Thymus (tissue), 11 donors: ENCODE data around the gene TNFSF12. TPM values are rescaled to one million over a fixed set of nuclear protein-coding genes. Genes with fewer than 3 reads are reported as not detected.

Source experiments
- DNase-seq, 9 donors: peaks; one replicate each; pipeline ENCODE4 v3.0.0-alpha.2; 2013; ENCODE audit warnings: low spot score in 9 of 9, low read depth in 6 of 9, missing footprints in 1 of 9
- H3K27ac ChIP-seq, 2 donors: one replicate each; pipeline ENCODE4 v1.5.1; 2013; ENCODE audit warnings: control low read depth in 1 of 2, low read depth in 1 of 2, low read length in 1 of 2, mild to moderate bottlenecking in 1 of 2, moderate library complexity in 1 of 2
- H3K27me3 ChIP-seq, 2 donors: one replicate each; pipeline ENCODE4 v1.5.1; 2013; ENCODE audit warnings: low read length in 1 of 2; ENCODE audit not compliant: control insufficient read depth in 2 of 2, insufficient read depth in 1 of 2
- H3K36me3 ChIP-seq, 2 donors: one replicate each; pipeline ENCODE4 v1.5.1; 2013; ENCODE audit warnings: low read length in 1 of 2, mild to moderate bottlenecking in 1 of 2, moderate library complexity in 1 of 2; ENCODE audit not compliant: control insufficient read depth in 2 of 2, insufficient read depth in 2 of 2
- H3K4me1 ChIP-seq, 2 donors: one replicate each; pipeline ENCODE4 v1.5.1; 2013; ENCODE audit warnings: low read length in 2 of 2; ENCODE audit not compliant: control insufficient read depth in 2 of 2, insufficient read depth in 2 of 2
- H3K4me3 ChIP-seq, 2 donors: one replicate each; pipeline ENCODE4 v1.5.1; 2013; ENCODE audit warnings: low read length in 2 of 2, control low read depth in 1 of 2, mild to moderate bottlenecking in 1 of 2
- H3K9me3 ChIP-seq, 2 donors: one replicate each; pipeline ENCODE4 v1.5.1; 2013; ENCODE audit warnings: low read length in 1 of 2, mild to moderate bottlenecking in 1 of 2; ENCODE audit not compliant: control insufficient read depth in 2 of 2, insufficient read depth in 1 of 2
- WGBS: extraction: QIAGEN DNeasy Blood & Tissue Kit; methylation state at CpG from one replicate; pipeline ENCODE4 v1.1.7; 2013; 5-methylcytosine and 5-hydroxymethylcytosine counted together
- polyA plus RNA-seq: library from polyadenylated mRNA; stranded (reverse); fragments of 200-250 nt; gene quantifications from one replicate; pipeline ENCODE4 v1.2.3, GENCODE V29; 2013
- total RNA-seq: library from RNA; stranded (reverse); fragments of 120-200 nt; gene quantifications from one replicate; pipeline ENCODE4 v1.2.4, GENCODE V29; 2013
- donor health status: healthy.

Gene TNFSF12
- total and polyA plus RNA-seq, 2 donors, result 4.2 to 21.3 TPM

DNA sequence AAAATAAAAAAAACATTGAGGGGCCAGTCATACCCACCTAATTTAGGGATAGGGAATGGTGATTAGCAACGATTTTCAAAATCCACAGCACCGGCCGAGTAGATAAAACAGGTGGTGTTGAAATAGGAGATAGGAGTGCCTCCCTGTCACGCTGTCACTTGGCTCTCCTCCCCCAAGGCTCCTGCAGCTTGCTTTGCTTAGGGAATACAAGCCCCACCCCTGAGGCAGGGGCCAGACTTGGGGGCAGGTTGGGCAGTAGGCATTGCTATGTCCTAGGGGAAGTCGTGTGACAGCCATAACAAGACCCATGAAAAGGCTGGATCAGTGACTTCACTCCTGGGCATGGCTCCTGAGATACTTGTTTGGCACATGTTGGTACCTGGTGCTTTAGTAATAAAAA is 38.9 kb upstream of the TNFSF12 start:
- no peaks in the 10 kb centered on the region for H3K4me1 ChIP-seq
- no peak overlapping the region for H3K27ac ChIP-seq
- WGBS, result 98% methylated on average over 5 of the region's 5 CpGs
- peaks cover 80 to 96% of the 10 kb centered on the region in 2 donors for H3K36me3 ChIP-seq
- DNase-seq, result no peak
- H3K27me3 ChIP-seq, result no peaks in the 10 kb centered on the region
- H3K9me3 ChIP-seq, result no peaks in the 10 kb centered on the region
- H3K4me3 ChIP-seq, result no peak overlapping the region

DNA sequence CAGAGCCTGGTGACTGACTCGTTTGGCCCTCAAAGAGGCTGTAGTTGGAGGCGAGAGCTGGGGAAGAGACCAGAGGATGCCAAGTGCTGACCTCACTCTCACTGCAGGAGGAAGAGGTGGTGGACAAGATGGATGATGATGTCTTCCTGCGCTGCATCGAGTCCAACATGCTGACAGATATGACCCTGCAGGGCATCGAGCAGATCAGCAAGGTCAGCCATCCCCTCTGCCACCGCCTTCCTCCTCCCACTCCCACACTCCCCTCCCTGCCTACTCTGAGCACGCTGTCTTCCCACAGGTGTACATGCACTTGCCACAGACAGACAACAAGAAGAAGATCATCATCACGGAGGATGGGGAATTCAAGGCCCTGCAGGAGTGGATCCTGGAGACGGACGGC is 37.8 kb upstream of the TNFSF12 start:
- Histone ChIP-seq H3K27me3 (no peaks in the 10 kb centered on the region), H3K9me3 (no peaks in the 10 kb centered on the region), H3K27ac (no peak overlapping the region), H3K4me1 (no peaks in the 10 kb centered on the region), H3K36me3 (peaks cover 80 to 88% of the 10 kb centered on the region in 2 donors), H3K4me3 (no peak overlapping the region)
- 95% methylated on average over 10 of the region's 10 CpGs for WGBS
- DNase-seq, result no peak

DNA sequence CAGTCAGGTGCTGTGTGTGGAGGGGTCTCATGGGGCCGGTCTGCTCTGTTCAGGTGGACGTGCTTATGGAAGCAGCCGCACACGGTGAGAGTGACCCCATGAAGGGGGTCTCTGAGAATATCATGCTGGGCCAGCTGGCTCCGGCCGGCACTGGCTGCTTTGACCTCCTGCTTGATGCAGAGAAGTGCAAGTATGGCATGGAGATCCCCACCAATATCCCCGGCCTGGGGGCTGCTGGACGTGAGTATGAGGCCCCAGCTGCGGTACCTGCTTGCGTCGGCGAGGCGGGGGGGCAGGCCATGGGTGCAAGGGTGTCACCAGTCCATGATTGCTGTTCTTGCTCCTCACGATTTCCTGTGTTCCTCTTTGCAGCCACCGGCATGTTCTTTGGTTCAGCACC is 36.8 kb upstream of the TNFSF12 start:
- Histone ChIP-seq H3K4me1 (no peaks in the 10 kb centered on the region), H3K4me3 (no peak overlapping the region), H3K9me3 (no peaks in the 10 kb centered on the region), H3K27me3 (no peaks in the 10 kb centered on the region), H3K27ac (no peak overlapping the region), H3K36me3 (peaks cover 72 to 80% of the 10 kb centered on the region in 2 donors)
- WGBS, result 98% methylated on average over 15 of the region's 15 CpGs
- no peak for DNase-seq

DNA sequence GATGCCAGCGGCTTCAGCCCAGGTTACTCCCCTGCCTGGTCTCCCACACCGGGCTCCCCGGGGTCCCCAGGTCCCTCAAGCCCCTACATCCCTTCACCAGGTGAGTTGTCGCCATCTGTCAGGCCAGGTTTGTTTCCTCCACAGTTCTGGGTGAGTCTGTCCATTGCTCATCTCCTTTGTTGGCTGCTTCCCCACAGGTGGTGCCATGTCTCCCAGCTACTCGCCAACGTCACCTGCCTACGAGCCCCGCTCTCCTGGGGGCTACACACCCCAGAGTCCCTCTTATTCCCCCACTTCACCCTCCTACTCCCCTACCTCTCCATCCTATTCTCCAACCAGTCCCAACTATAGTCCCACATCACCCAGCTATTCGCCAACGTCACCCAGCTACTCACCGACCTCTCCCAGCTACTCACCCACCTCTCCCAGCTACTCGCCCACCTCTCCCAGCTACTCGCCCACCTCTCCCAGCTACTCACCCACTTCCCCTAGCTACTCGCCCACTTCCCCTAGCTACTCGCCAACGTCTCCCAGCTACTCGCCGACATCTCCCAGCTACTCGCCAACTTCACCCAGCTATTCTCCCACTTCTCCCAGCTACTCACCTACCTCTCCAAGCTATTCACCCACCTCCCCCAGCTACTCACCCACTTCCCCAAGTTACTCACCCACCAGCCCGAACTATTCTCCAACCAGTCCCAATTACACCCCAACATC is 35.9 kb upstream of the TNFSF12 start:
- H3K27ac ChIP-seq, result no peak overlapping the region
- H3K4me3 ChIP-seq, result no peak overlapping the region
- DNase-seq, result no peak
- no peaks in the 10 kb centered on the region for H3K9me3 ChIP-seq
- H3K27me3 ChIP-seq, result no peaks in the 10 kb centered on the region
- peaks cover 67 to 73% of the 10 kb centered on the region in 2 donors for H3K36me3 ChIP-seq
- H3K4me1 ChIP-seq, result no peaks in the 10 kb centered on the region
- 95% methylated on average over 20 of the region's 20 CpGs for WGBS

DNA sequence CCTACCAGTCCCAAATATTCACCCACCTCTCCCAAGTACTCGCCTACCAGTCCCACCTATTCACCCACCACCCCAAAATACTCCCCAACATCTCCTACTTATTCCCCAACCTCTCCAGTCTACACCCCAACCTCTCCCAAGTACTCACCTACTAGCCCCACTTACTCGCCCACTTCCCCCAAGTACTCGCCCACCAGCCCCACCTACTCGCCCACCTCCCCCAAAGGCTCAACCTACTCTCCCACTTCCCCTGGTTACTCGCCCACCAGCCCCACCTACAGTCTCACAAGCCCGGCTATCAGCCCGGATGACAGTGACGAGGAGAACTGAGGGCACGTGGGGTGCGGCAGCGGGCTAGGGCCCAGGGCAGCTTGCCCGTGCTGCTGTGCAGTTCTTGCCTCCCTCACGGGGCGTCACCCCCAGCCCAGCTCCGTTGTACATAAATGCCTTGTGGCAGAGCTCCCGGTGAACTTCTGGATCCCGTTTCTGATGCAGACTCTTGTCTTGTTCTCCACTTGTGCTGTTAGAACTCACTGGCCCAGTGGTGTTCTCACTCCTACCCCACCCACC is 34.9 kb upstream of the TNFSF12 start:
- Histone ChIP-seq H3K4me1 (no peaks in the 10 kb centered on the region), H3K9me3 (no peaks in the 10 kb centered on the region), H3K36me3 (peaks cover 58 to 63% of the 10 kb centered on the region in 2 donors), H3K27ac (no peak overlapping the region), H3K27me3 (no peaks in the 10 kb centered on the region), H3K4me3 (no peak overlapping the region)
- no peak for DNase-seq
- 95% methylated on average over 17 of the region's 17 CpGs for WGBS

DNA sequence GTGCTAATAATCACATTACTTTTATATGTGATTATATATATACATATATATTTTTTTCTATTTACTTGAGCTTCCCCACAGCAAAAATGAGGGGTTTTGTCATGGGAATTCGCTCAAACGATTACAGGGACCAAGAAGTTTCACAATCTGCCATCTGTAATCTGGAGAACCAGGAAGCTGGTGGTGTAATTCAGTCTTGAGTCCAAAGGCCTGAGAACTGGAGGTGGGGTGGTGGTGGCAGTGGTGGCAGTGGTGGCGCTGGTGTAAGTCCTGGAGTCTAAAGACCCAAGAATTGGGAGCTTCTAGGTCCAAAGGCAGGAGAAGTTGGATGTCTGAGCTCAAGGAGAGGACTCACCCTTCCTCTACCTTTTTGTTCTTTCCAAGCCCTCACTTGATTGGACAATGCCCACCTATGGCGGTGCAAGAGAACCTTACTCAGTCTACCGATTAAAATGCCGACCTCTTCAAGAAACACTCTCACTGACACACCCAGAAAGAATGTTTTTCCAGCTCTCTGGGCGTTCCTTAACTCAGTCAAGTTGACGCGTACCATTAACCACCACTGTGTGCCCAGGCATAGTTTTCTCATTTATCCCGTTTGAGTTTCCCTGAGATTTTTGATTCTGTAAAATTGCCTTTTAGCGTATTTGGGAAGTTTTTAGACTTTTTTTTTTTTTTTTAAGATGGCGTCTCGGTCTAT is 32.8 kb upstream of the TNFSF12 start:
- Histone ChIP-seq H3K27me3 (no peaks in the 10 kb centered on the region), H3K4me1 (no peaks in the 10 kb centered on the region), H3K4me3 (no peak overlapping the region), H3K36me3 (peaks cover 37 to 42% of the 10 kb centered on the region in 2 donors), H3K27ac (no peak overlapping the region), H3K9me3 (no peaks in the 10 kb centered on the region)
- DNase-seq, result no peak
- WGBS, result 92% methylated on average over 13 of the region's 13 CpGs

DNA sequence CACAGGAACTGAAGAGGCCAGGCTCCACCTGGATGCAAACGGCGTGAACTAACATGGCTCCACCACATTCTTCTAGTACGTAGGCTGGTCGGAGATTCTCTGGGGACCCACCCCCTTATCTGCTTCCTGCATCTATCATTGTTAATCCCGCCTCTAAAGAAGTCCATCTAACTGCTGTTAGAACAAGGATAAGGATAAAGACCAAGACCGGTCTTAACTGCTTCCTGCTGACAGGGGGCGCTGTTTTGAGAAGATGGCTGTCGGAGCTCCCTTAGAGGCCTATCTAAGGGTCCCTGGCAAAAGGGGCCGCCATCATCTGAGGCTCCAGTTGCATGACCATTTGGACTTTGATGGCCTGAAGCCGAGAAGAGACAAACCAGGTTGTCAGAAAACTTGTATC is 25.8 kb upstream of the TNFSF12 start:
- 63% methylated on average over 10 of the region's 10 CpGs for WGBS
- DNase-seq, result no peak
- no peaks in the 10 kb centered on the region for H3K4me1 ChIP-seq
- H3K27me3 ChIP-seq, result no peaks in the 10 kb centered on the region
- H3K4me3 ChIP-seq, result no peak overlapping the region
- H3K27ac ChIP-seq, result no peak overlapping the region
- peaks cover 0 to 18% of the 10 kb centered on the region in 2 donors for H3K9me3 ChIP-seq
- no peaks in the 10 kb centered on the region for H3K36me3 ChIP-seq

DNA sequence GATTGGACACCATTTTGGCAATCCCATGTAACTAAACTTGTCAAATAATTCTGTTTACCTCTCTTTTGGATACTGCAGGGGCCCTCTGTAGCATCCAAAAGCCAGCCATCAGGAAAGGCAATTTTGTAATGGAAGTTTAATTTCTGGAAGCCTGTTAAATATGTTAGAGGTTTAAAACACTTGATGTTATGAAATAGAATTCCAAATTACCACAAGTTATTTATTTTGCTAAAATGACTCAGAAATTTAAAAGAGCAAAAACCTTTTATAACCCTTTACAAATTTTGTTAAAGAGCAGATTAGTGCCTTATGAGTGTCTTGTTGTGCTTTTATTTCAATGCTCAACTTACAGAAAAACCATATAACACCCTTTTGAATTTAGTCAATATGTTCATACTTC is 20.0 kb upstream of the TNFSF12 start:
- Histone ChIP-seq H3K9me3 (peaks cover 0 to 36% of the 10 kb centered on the region in 2 donors), H3K36me3 (no peaks in the 10 kb centered on the region), H3K4me3 (no peak overlapping the region), H3K4me1 (no peaks in the 10 kb centered on the region), H3K27ac (no peak overlapping the region), H3K27me3 (no peaks in the 10 kb centered on the region)
- DNase-seq, result no peak
